A673 (cell line): ENCODE results near the gene DOCK1. TPM values are rescaled to one million over a fixed set of nuclear protein-coding genes. Genes with fewer than 3 reads are reported as not detected.

Source experiments
- BruUV-seq: library from RNA; stranded (reverse); fragments of 400-500 nt; replicated peaks from 2 replicates; lab custom pipeline; 2021; lab: Mats Ljungman, UMichigan
- CTCF ChIA-PET: fragments of 300-600 bp; sonication (Branson Sonifier 250); formaldehyde crosslinking; loops from one replicate; lab custom pipeline; 2022; ENCODE audit warnings: antibody characterized with exemption; lab: Charles Lee
- POLR2A ChIA-PET: fragments of 300-600 bp; sonication (Branson Sonifier 250); formaldehyde crosslinking; loops from one replicate; lab custom pipeline; 2022; ENCODE audit warnings: antibody characterized with exemption; ENCODE audit not compliant: low non-redundant PET; lab: Charles Lee
- DNase-seq: peaks from one replicate; pipeline ENCODE4 v3.0.0-alpha.2; 2015; ENCODE audit warnings: low spot score
- H3K27ac ChIP-seq: fragments of 200-600 bp; sonication (generic); 2 replicates; pipeline ENCODE4 v1.5.1; 2016; ENCODE audit warnings: mixed run types, low read depth, mild to moderate bottlenecking, mixed read lengths, antibody characterized with exemption, low read length; ENCODE audit not compliant: poor library complexity, severe bottlenecking
- H3K27me3 ChIP-seq: fragments of 200-600 bp; sonication (generic); replicated peaks from 2 replicates; pipeline ENCODE4 v1.6.1; 2017; ENCODE audit warnings: mixed run types, low read depth, mild to moderate bottlenecking, mixed read lengths, antibody characterized with exemption, low read length; ENCODE audit not compliant: insufficient read depth, poor library complexity
- H3K36me3 ChIP-seq: fragments of 200-600 bp; sonication (generic); 2 replicates; pipeline ENCODE4 v1.6.1; 2016; ENCODE audit warnings: mixed run types, mild to moderate bottlenecking, mixed read lengths, antibody characterized with exemption, low read length; ENCODE audit not compliant: insufficient read depth, poor library complexity, severe bottlenecking
- H3K4me1 ChIP-seq: fragments of 200-600 bp; sonication (generic); 2 replicates; pipeline ENCODE4 v1.6.1; 2017; ENCODE audit warnings: mixed run types, mild to moderate bottlenecking, mixed read lengths, antibody characterized with exemption, low read length; ENCODE audit not compliant: insufficient read depth, poor library complexity, severe bottlenecking
- H3K4me3 ChIP-seq: fragments of 200-600 bp; sonication (generic); 2 replicates; pipeline ENCODE4 v1.5.1; 2016; ENCODE audit warnings: low read depth, mixed run types, mild to moderate bottlenecking, mixed read lengths, low read length; ENCODE audit not compliant: poor library complexity, severe bottlenecking
- H3K9me3 ChIP-seq: fragments of 200-600 bp; sonication (generic); 2 replicates; pipeline ENCODE4 v1.6.1; 2016; ENCODE audit warnings: mixed run types, low read depth, mild to moderate bottlenecking, mixed read lengths, antibody characterized with exemption, low read length; ENCODE audit not compliant: poor library complexity, severe bottlenecking
- CTCF ChIP-seq: fragments of 300-800, 200-600 bp; sonication (generic); conservative IDR thresholded peaks from 2 replicates; pipeline ENCODE4 v1.5.1; 2017; ENCODE audit warnings: low read depth, mild to moderate bottlenecking, antibody characterized with exemption, low read length, moderate library complexity, mixed read lengths
- EZH2 ChIP-seq: fragments of 200-600 bp; sonication (generic); IDR thresholded peaks from 2 replicates; pipeline ENCODE4 v1.6.1; 2017; ENCODE audit warnings: borderline replicate concordance, low read depth, mild to moderate bottlenecking, mixed read lengths, antibody characterized with exemption, low read length; ENCODE audit not compliant: poor library complexity, severe bottlenecking
- intact Hi-C: fragments of 100-400 bp; cut with micrococcal nuclease; formaldehyde crosslinking; loops from one replicate; pipeline ENCODE4 v1.10.0; 2022; ENCODE audit not compliant: unreplicated experiment
- total RNA-seq: library from RNA; stranded (reverse); gene quantifications from 2 replicates; pipeline ENCODE4 v1.2.3, GENCODE V29; 2021

DOCK1 gene
- total RNA-seq, 1 experiment from 2014 or later: 30.7 TPM

GRCh38 chr10:126893206-126893605 lies 12.0 kb upstream of the DOCK1 start:
- no peaks in the 10 kb centered on the region for H3K36me3 ChIP-seq
- TF ChIP-seq CTCF (no peak), EZH2 (no peak)
- no peaks in the 10 kb centered on the region for H3K27me3 ChIP-seq
- no peaks in the 10 kb centered on the region for H3K9me3 ChIP-seq
- no peak overlapping the region for H3K27ac ChIP-seq
- ChIA-PET POLR2A (interaction anchor here (0.6 kb wide), 1 partner anchor 777 kb away, joined by 3 read pairs; no protein-coding TSS in a partner anchor), CTCF (no interaction called here)
- intact Hi-C loops: no loop called here
- DNase-seq: no peak
- no peak overlapping the region for H3K4me3 ChIP-seq
- H3K4me1 ChIP-seq: no peaks in the 10 kb centered on the region
- no TSS peak for BruUV-seq

- no TSS peak for BruUV-seq
- ChIA-PET POLR2A (no interaction called here), CTCF (no interaction called here)
- Histone ChIP-seq H3K4me1 (no peaks in the 10 kb centered on the region), H3K4me3 (no peak overlapping the region), H3K9me3 (no peaks in the 10 kb centered on the region), H3K27ac (no peak overlapping the region), H3K27me3 (no peaks in the 10 kb centered on the region), H3K36me3 (no peaks in the 10 kb centered on the region)
- TF ChIP-seq EZH2 (no peak), CTCF (no peak)
- intact Hi-C loops: no loop called here
- DNase-seq: no peak
Measured at GRCh38 chr10:126893841-126894240, 11.4 kb upstream of the DOCK1 start.

- H3K9me3 ChIP-seq: no peaks in the 10 kb centered on the region
- CTCF ChIA-PET: no interaction called here
Measured at GRCh38 chr10:126895214-126895781, 9.9 kb upstream of the DOCK1 start.

More at GRCh38 chr10:126895214-126895781, 9.9 kb upstream of the DOCK1 start:
- BruUV-seq: no TSS peak
- Histone ChIP-seq H3K27me3 (no peaks in the 10 kb centered on the region), H3K36me3 (no peaks in the 10 kb centered on the region), H3K27ac (no peak overlapping the region), H3K4me1 (no peaks in the 10 kb centered on the region), H3K4me3 (no peak overlapping the region)
- TF ChIP-seq CTCF (no peak), EZH2 (no peak)
- DNase-seq: no peak
- POLR2A ChIA-PET: no interaction called here
- intact Hi-C loops: no loop called here
